DOHH2 (cell line): Measurements from ENCODE around the gene EEFSEC.

Experiments used
- H3F3A ChIP-seq: fragments of 200-600 bp; sonication (generic), shearing (Covaris generic); 2 replicates; pipeline ENCODE4 v1.6.0; 2016; ENCODE audit warnings: antibody characterized with exemption, mild to moderate bottlenecking; ENCODE audit not compliant: control insufficient read depth, insufficient read depth
- H3K27ac ChIP-seq: fragments of 200-600 bp; sonication (generic); 2 replicates; pipeline ENCODE4 v1.5.1; 2014; ENCODE audit warnings: low read depth, mild to moderate bottlenecking, low read length, moderate library complexity
- H3K27me3 ChIP-seq: fragments of 200-600 bp; sonication (generic); 2 replicates; pipeline ENCODE4 v1.6.1; 2014; ENCODE audit warnings: mild to moderate bottlenecking, low read length, mixed read lengths; ENCODE audit not compliant: control insufficient read depth
- H3K36me3 ChIP-seq: fragments of 200-600 bp; sonication (generic); 2 replicates; pipeline ENCODE4 v1.6.1; 2014; ENCODE audit warnings: mild to moderate bottlenecking, low read length, moderate library complexity, mixed read lengths; ENCODE audit not compliant: control insufficient read depth
- H3K4me1 ChIP-seq: fragments of 200-600 bp; sonication (generic); 2 replicates; pipeline ENCODE4 v1.6.1; 2014; ENCODE audit warnings: mild to moderate bottlenecking, low read length, mixed read lengths; ENCODE audit not compliant: control insufficient read depth
- H3K4me2 ChIP-seq: fragments of 200-600 bp; sonication (generic); 2 replicates; pipeline ENCODE4 v1.6.0; 2014; ENCODE audit warnings: mild to moderate bottlenecking, low read length, moderate library complexity
- H3K4me3 ChIP-seq: fragments of 200-600 bp; sonication (generic); 2 replicates; pipeline ENCODE4 v1.5.1; 2014; ENCODE audit warnings: mild to moderate bottlenecking, low read length, mixed read lengths
- H3K79me2 ChIP-seq: fragments of 200-600 bp; sonication (generic); 2 replicates; pipeline ENCODE4 v1.6.1; 2014; ENCODE audit warnings: mild to moderate bottlenecking, low read length, mixed read lengths; ENCODE audit not compliant: control insufficient read depth
- H3K9me2 ChIP-seq: fragments of 200-600 bp; sonication (generic); replicated peaks from 2 replicates; pipeline ENCODE4 v1.6.1; 2014; ENCODE audit warnings: mild to moderate bottlenecking, low read length, mixed read lengths; ENCODE audit not compliant: control insufficient read depth
- H3K9me3 ChIP-seq: fragments of 200-600 bp; sonication (generic); 2 replicates; pipeline ENCODE4 v1.6.1; 2014; ENCODE audit warnings: antibody characterized with exemption, low read length, mixed read lengths; ENCODE audit not compliant: control insufficient read depth, insufficient read depth
- H4K20me1 ChIP-seq: fragments of 200-600 bp; sonication (generic); 2 replicates; pipeline ENCODE4 v1.6.0; 2014; ENCODE audit warnings: low read depth, mild to moderate bottlenecking, antibody characterized with exemption, low read length, moderate library complexity; ENCODE audit not compliant: control insufficient read depth, insufficient read depth
- CTCF ChIP-seq: fragments of 200-600 bp; sonication (generic); IDR thresholded peaks from one replicate; pipeline ENCODE4 v1.5.1; 2014; ENCODE audit warnings: antibody characterized with exemption, mild to moderate bottlenecking, low read depth, low read length; ENCODE audit not compliant: poor library complexity, severe bottlenecking
- EZH2phosphoT487 ChIP-seq: fragments of 200-600 bp; sonication (generic); IDR thresholded peaks from 2 replicates; pipeline ENCODE4 v1.6.1; 2017; ENCODE audit warnings: borderline replicate concordance, mild to moderate bottlenecking, antibody characterized with exemption, low read length, moderate library complexity, mixed read lengths

The EEFSEC gene

GRCh38 chr3:128427175-128427857 lies 274.0 kb downstream of the EEFSEC start:
- Histone ChIP-seq H4K20me1 (no peaks in the 10 kb centered on the region), H3K9me3 (no peaks in the 10 kb centered on the region), H3F3A (no peaks in the 10 kb centered on the region), H3K4me3 (no peak overlapping the region), H3K4me1 (peaks cover 4% of the 10 kb centered on the region; the same call in 1 of the 2 replicates), H3K36me3 (no peaks in the 10 kb centered on the region), H3K4me2 (no peak overlapping the region), H3K79me2 (no peaks in the 10 kb centered on the region), H3K27ac (no peak overlapping the region), H3K9me2 (no peaks in the 10 kb centered on the region), H3K27me3 (no peaks in the 10 kb centered on the region; the same call in 1 of the 2 replicates)
- no peak for TF ChIP-seq EZH2phosphoT487
- TF ChIP-seq CTCF, result no peak

- peaks cover 4% of the 10 kb centered on the region; the same call in 1 of the 2 replicates for H3K4me1 ChIP-seq
- TF ChIP-seq CTCF, result no peak
- TF ChIP-seq EZH2phosphoT487, result no peak
Observed at GRCh38 chr3:128427872-128428822, 274.9 kb downstream of the EEFSEC start.

GRCh38 chr3:128429275-128429674 lies 276.0 kb downstream of the EEFSEC start:
- H3K4me2 ChIP-seq, result no peak overlapping the region
- H4K20me1 ChIP-seq, result no peaks in the 10 kb centered on the region
- H3K4me3 ChIP-seq, result no peak overlapping the region
- no peaks in the 10 kb centered on the region for H3K9me2 ChIP-seq
- H3K9me3 ChIP-seq, result no peaks in the 10 kb centered on the region
- no peaks in the 10 kb centered on the region; the same call in 1 of the 2 replicates for H3K27me3 ChIP-seq
- H3K36me3 ChIP-seq, result no peaks in the 10 kb centered on the region
- TF ChIP-seq EZH2phosphoT487 (no peak), CTCF (no peak)
- H3K27ac ChIP-seq, result no peak overlapping the region
- peaks cover 4% of the 10 kb centered on the region; the same call in 1 of the 2 replicates for H3K4me1 ChIP-seq
- no peaks in the 10 kb centered on the region for H3F3A ChIP-seq
- H3K79me2 ChIP-seq, result no peaks in the 10 kb centered on the region

More at GRCh38 chr3:128427872-128428822, 274.9 kb downstream of the EEFSEC start:
- no peaks in the 10 kb centered on the region for H3K9me2 ChIP-seq
- no peak overlapping the region for H3K4me2 ChIP-seq
- H3K27ac ChIP-seq, result no peak overlapping the region
- no peaks in the 10 kb centered on the region for H4K20me1 ChIP-seq
- no peaks in the 10 kb centered on the region for H3K79me2 ChIP-seq
- no peaks in the 10 kb centered on the region; the same call in 1 of the 2 replicates for H3K27me3 ChIP-seq
- no peaks in the 10 kb centered on the region for H3F3A ChIP-seq
- no peaks in the 10 kb centered on the region for H3K36me3 ChIP-seq
- no peaks in the 10 kb centered on the region for H3K9me3 ChIP-seq
- no peak overlapping the region for H3K4me3 ChIP-seq
